HL-60 (cell line): ENCODE data around the gene PTPA.

Source experiments
- GABPA ChIP-seq: IDR thresholded peaks from 2 replicates; pipeline ENCODE4 v1.6.1; 2012; ENCODE audit warnings: low read depth
- POLR2AphosphoS5 ChIP-seq: IDR thresholded peaks from 2 replicates; pipeline ENCODE4 v1.6.1; 2012; ENCODE audit warnings: low read depth
- REST ChIP-seq: IDR thresholded peaks from 2 replicates; pipeline ENCODE4 v1.6.1; 2012; ENCODE audit warnings: low read depth; ENCODE audit not compliant: insufficient replicate concordance
- SPI1 ChIP-seq: IDR thresholded peaks from 2 replicates; pipeline ENCODE4 v1.6.1; 2012; ENCODE audit warnings: low read depth, mild to moderate bottlenecking, borderline replicate concordance
- TF ChIP-seq, protein P1 (sequence below): IDR thresholded peaks from one replicate; pipeline ENCODE4 v1.5.1; 2011; ENCODE audit warnings: low read length, control low read depth, inconsistent platforms; ENCODE audit not compliant: insufficient read depth

- TF ChIP-seq, protein P1, sequence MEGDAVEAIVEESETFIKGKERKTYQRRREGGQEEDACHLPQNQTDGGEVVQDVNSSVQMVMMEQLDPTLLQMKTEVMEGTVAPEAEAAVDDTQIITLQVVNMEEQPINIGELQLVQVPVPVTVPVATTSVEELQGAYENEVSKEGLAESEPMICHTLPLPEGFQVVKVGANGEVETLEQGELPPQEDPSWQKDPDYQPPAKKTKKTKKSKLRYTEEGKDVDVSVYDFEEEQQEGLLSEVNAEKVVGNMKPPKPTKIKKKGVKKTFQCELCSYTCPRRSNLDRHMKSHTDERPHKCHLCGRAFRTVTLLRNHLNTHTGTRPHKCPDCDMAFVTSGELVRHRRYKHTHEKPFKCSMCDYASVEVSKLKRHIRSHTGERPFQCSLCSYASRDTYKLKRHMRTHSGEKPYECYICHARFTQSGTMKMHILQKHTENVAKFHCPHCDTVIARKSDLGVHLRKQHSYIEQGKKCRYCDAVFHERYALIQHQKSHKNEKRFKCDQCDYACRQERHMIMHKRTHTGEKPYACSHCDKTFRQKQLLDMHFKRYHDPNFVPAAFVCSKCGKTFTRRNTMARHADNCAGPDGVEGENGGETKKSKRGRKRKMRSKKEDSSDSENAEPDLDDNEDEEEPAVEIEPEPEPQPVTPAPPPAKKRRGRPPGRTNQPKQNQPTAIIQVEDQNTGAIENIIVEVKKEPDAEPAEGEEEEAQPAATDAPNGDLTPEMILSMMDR, result no peak
- TF ChIP-seq POLR2AphosphoS5 (no peak), REST (no peak), GABPA (no peak), SPI1 (no peak)
Observed at GRCh38 chr9:129078691-129079503, 32.3 kb upstream of the PTPA start.
